Lower lobe of right lung (tissue), 2 donors: Measurements from ENCODE around the gene BPI. TPM values are rescaled to one million over a fixed set of nuclear protein-coding genes. Genes with fewer than 3 reads are reported as not detected.
A peak's percentile ranks its signal among the peaks of the same experiment; 100 is the strongest.
"Not testable (repeated sequence)": the region's sequence is repeated elsewhere in the genome, so short reads cannot be mapped to it uniquely, and the experiment has no call there.

Experiments
- ATAC-seq, 2 donors: fragments of 200-7000 bp; cut with Tn5 transposase; one replicate each; pipeline ENCODE4 v1.9.1; 2020 to 2022; ENCODE audit warnings: mild to moderate bottlenecking in 2 of 2, moderate library complexity in 2 of 2
- DNase-seq: peaks from one replicate; pipeline ENCODE4 v3.0.0-alpha.2; 2020
- H3K27ac ChIP-seq: fragments of 200-600 bp; one replicate; pipeline ENCODE4 v1.8.0; 2022
- H3K27me3 ChIP-seq: fragments of 200-600 bp; one replicate; pipeline ENCODE4 v1.8.0; 2022; ENCODE audit warnings: low read depth
- H3K36me3 ChIP-seq: fragments of 200-600 bp; one replicate; pipeline ENCODE4 v1.8.0; 2022; ENCODE audit warnings: mild to moderate bottlenecking
- H3K4me1 ChIP-seq: fragments of 200-600 bp; one replicate; pipeline ENCODE4 v1.8.0; 2022
- H3K4me3 ChIP-seq: fragments of 200-600 bp; one replicate; pipeline ENCODE4 v1.8.0; 2022; ENCODE audit warnings: mild to moderate bottlenecking
- H3K9me3 ChIP-seq: fragments of 200-600 bp; one replicate; pipeline ENCODE4 v1.8.0; 2022
- intact Hi-C: fragments of 100-400 bp; cut with DNase I; formaldehyde crosslinking; loops from one replicate; pipeline ENCODE4 v1.11.0; 2022
- total RNA-seq: library from RNA; stranded (reverse); fragmentation: NEBNext Ultra II Directional; extraction: Animal tissue kit (Norgen Biotek cat#: 25700); gene quantifications from one replicate; pipeline ENCODE4 v1.2.1, GENCODE V29; 2021
- TF ChIP-seq, protein P1 (sequence below): fragments of 200-600 bp; IDR thresholded peaks from one replicate; pipeline ENCODE4 v1.8.0; 2022; ENCODE audit warnings: antibody characterized with exemption, mild to moderate bottlenecking
- donor health status: DM: no; HTN: yes; CAD: no; lungs with severe emphysema.

The BPI gene
- total RNA-seq, 1 donor from 2014 or later: 0.44 TPM

DNA sequence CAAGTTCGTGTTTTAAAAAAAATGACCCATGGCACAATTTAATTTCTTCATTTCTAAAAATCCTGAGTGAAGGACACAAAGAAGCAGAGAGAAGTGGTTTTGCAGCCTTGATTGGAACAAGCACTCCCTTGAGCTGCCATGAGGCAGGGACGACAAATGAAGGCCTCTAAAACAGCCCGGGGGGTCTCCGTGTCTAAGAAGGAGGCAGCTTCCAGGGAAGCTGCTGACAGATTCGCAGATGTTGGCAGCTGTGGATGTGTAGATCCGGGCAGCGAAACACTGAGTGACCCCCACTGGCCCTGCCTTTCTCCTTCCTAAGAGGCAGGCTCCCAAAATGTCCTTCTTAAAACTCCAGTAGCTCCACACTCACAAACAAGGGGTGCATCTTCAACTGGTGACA is 32.8 kb downstream of the BPI start:
- H3K36me3 ChIP-seq: no peaks in the 10 kb centered on the region
- no peak for DNase-seq

DNA sequence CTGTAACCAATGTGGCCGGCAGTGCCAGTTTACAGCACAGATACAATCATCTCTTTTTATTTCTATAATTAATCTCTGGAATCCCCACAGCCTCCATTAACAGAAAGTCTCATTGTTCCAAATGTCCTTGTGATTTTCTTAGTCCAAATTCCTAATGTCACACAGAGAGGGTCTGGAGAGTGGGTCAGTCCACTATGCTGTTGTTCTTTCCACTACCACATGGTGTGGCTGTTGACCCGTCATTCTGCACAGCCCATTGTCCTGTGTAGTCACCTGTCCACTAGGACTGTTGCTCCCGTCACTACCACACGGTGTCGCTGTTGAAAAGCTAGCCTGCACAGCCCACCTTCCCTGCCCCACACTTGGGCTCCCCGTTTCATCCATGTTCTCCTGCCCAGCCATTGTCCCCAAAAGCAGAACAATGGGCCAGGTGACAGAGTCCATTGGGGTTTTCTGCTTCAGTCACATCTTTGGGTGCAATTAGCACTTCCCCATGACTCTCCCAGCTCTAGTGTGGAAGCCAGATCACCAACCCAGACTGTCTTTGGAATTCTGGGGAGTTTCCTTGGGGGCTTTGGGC is 33.7 kb downstream of the BPI start:
- no peaks in the 10 kb centered on the region for H3K4me1 ChIP-seq
- H3K27ac ChIP-seq: no peak overlapping the region
- H3K36me3 ChIP-seq: no peaks in the 10 kb centered on the region
- TF ChIP-seq, protein P1, sequence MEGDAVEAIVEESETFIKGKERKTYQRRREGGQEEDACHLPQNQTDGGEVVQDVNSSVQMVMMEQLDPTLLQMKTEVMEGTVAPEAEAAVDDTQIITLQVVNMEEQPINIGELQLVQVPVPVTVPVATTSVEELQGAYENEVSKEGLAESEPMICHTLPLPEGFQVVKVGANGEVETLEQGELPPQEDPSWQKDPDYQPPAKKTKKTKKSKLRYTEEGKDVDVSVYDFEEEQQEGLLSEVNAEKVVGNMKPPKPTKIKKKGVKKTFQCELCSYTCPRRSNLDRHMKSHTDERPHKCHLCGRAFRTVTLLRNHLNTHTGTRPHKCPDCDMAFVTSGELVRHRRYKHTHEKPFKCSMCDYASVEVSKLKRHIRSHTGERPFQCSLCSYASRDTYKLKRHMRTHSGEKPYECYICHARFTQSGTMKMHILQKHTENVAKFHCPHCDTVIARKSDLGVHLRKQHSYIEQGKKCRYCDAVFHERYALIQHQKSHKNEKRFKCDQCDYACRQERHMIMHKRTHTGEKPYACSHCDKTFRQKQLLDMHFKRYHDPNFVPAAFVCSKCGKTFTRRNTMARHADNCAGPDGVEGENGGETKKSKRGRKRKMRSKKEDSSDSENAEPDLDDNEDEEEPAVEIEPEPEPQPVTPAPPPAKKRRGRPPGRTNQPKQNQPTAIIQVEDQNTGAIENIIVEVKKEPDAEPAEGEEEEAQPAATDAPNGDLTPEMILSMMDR: peak; percentile 33
- DNase-seq (no peak), ATAC-seq (peak in 1 of 2 donors; percentile 53)
- H3K4me3 ChIP-seq: no peak overlapping the region
- H3K9me3 ChIP-seq: peaks cover 4% of the 10 kb centered on the region
- peaks cover 9% of the 10 kb centered on the region for H3K27me3 ChIP-seq
- intact Hi-C loops: no loop called here

More for the DNA sequence above, 32.8 kb downstream of the BPI start:
- H3K27ac ChIP-seq: no peak overlapping the region
- H3K4me3 ChIP-seq: no peak overlapping the region
- H3K9me3 ChIP-seq: peaks cover 4% of the 10 kb centered on the region
- ATAC-seq: no peak
- intact Hi-C loops: no loop called here
- H3K27me3 ChIP-seq: peaks cover 18% of the 10 kb centered on the region
- no peaks in the 10 kb centered on the region for H3K4me1 ChIP-seq
- TF ChIP-seq, protein P1: no peak

DNA sequence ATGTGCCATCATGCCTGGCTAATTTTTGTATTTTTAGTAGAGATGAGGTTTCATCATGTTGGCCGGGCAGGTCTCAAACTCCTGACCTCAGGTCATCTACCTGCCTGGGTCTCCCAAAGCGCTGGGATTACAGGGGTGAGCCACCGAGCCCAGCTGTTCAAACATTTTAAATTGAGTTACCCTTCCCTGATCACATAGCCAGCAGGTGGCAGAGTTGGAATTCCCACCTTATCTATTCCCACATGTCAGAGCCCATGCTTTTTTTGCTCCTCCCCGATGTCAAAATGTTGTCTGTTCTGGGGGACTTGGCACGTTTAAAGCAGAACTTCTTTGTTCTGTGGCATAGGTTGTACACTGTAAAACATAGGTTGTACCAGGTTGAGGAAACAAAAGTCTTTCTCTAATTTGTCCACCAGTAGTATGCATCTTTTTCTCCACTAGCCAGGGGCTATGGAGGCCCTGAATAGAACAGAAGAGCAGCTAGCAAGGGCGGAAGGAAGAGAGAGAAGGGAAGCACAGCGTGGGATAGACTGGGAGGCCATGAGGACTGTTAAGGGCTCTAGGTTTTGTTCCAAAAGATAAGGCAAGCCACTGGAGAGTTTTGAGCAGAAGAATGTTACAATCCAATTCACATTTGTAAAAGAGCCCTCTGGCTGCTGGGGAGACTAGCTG is 35.0 kb downstream of the BPI start:
- Histone ChIP-seq H3K27ac (no peak overlapping the region), H3K4me3 (no peak overlapping the region), H3K9me3 (peaks cover 4% of the 10 kb centered on the region), H3K36me3 (no peaks in the 10 kb centered on the region), H3K4me1 (no peaks in the 10 kb centered on the region), H3K27me3 (peaks cover 9% of the 10 kb centered on the region)
- no peak for DNase-seq
- intact Hi-C loops: no loop called here
- TF ChIP-seq, protein P1: peak; percentile 15
- ATAC-seq: no peak

DNA sequence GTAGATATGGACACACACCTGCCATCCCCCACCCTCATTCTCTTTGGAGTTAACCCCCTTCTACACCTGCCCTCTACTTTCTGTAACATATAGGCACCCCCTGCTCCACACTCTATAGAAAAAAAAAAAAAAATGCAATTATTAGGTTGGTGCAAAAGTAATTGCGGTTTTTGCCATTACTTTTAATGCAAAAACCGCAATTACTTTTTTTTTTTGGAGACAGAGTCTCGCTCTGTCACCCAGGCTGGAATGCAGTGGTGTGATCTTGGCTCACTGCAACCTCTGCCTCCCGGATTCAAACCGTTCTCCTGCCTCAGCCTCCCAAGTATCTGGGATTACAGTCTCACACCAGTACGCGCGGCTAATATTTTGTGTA is 35.6 kb downstream of the BPI start:
- H3K27ac ChIP-seq, H3K4me3 ChIP-seq, intact Hi-C loops, H3K36me3 ChIP-seq, H3K9me3 ChIP-seq, DNase-seq, H3K27me3 ChIP-seq, ATAC-seq, H3K4me1 ChIP-seq: not testable (repeated sequence)

DNA sequence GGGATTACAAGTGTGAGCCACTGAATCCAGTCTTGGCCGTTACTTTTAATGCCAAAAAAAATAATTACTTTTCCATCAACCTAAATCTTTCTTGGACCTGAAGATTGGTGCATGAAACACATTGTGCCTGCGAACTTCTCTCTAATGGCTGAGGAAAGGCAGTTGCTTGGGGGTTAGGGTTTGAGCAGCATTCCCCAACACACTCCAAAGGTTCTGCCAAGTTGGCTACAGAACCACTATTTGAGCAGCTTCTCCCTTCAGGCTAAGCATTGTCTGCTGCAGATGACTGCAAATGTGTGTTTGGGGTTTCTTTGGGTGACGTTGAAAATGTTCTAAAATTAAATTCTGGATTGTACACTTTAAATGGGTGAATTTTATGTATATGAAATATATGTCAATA is 36.0 kb downstream of the BPI start:
- Histone ChIP-seq H3K36me3 (no peaks in the 10 kb centered on the region), H3K4me3 (no peak overlapping the region), H3K9me3 (peaks cover 4% of the 10 kb centered on the region), H3K27ac (no peak overlapping the region), H3K4me1 (no peaks in the 10 kb centered on the region), H3K27me3 (peaks cover 9% of the 10 kb centered on the region)
- intact Hi-C loops: no loop called here
- DNase-seq: no peak
- TF ChIP-seq, protein P1: no peak
- no peak for ATAC-seq

DNA sequence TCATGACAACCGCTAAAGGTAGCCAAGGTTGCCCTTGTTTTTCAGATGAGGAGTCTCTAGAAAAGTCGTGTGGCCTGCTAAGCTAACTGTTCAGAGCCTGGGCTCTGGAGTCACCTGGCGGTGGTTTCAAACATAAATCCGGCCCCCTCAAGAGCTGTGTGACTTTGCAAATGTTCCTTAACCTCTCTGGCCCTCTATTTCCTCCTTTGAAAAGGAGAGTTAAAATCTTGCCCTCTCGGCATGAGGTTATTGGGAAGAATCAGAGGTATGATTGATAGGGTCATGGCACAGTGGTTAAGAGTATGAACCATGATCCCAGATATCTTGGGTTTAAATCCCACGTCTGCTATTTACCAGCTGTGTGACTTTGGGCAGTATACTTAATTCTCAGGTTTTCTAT is 36.7 kb downstream of the BPI start:
- Histone ChIP-seq H3K27ac (no peak overlapping the region), H3K4me3 (no peak overlapping the region), H3K4me1 (no peaks in the 10 kb centered on the region), H3K27me3 (peaks cover 9% of the 10 kb centered on the region), H3K9me3 (peaks cover 4% of the 10 kb centered on the region), H3K36me3 (no peaks in the 10 kb centered on the region)
- TF ChIP-seq, protein P1: no peak
- ATAC-seq (no peak), DNase-seq (no peak)
- intact Hi-C loops: no loop called here
